Activated CD4-positive, alpha-beta T cell treated with anti-CD3 and anti-CD28 coated beads, Interleukin-2, amount 10 ng/mL, durations not matched to agents 24 days and 14 days (primary cell): ENCODE data around the gene ZNF229. TPM values are rescaled to one million over a fixed set of nuclear protein-coding genes. Genes with fewer than 3 reads are reported as not detected.
"Not testable (repeated sequence)": the region's sequence is repeated elsewhere in the genome, so short reads cannot be mapped to it uniquely, and the experiment has no call there.

ENCODE experiments used
- DNase-seq: peaks from one replicate; pipeline ENCODE4 v3.0.0; 2022
- H3K27ac Mint-ChIP-seq: one replicate; pipeline ENCODE4 v1.8.0; 2022; ENCODE audit warnings: mild to moderate bottlenecking, mixed read lengths
- H3K27me3 Mint-ChIP-seq: one replicate; pipeline ENCODE4 v1.8.0; 2022; ENCODE audit warnings: mixed read lengths
- H3K36me3 Mint-ChIP-seq: one replicate; pipeline ENCODE4 v1.8.0; 2022; ENCODE audit warnings: low read depth, mild to moderate bottlenecking, mixed read lengths
- H3K4me1 Mint-ChIP-seq: one replicate; pipeline ENCODE4 v1.8.0; 2021; ENCODE audit warnings: mixed read lengths
- H3K4me3 Mint-ChIP-seq: one replicate; pipeline ENCODE4 v1.8.0; 2022; ENCODE audit warnings: mild to moderate bottlenecking, moderate library complexity, mixed read lengths
- H3K9me3 Mint-ChIP-seq: one replicate; pipeline ENCODE4 v1.8.0; 2021; ENCODE audit warnings: mixed read lengths
- intact Hi-C: fragments of 100-400 bp; cut with micrococcal nuclease; formaldehyde crosslinking; loops from one replicate; pipeline ENCODE4 v1.15.1; 2023
- total RNA-seq: library from RNA; stranded (reverse); gene quantifications from 2 replicates; pipeline ENCODE4 v1.2.3, GENCODE V29; 2022

The ZNF229 gene
- 0.05 TPM in 1 of 2 replicates, not detected in the other for total RNA-seq

- peak within 1 kb of the TSS; percentile 29 for H3K27ac Mint-ChIP-seq
These were observed at the start of gene ZNF229 for GRCh38 chr19:44447916-44448674. TSS of gene ZNF229 (minus strand) at chr19:44448472. CDS start at chr19:44442847, 5,625 bp downstream.

DNA sequence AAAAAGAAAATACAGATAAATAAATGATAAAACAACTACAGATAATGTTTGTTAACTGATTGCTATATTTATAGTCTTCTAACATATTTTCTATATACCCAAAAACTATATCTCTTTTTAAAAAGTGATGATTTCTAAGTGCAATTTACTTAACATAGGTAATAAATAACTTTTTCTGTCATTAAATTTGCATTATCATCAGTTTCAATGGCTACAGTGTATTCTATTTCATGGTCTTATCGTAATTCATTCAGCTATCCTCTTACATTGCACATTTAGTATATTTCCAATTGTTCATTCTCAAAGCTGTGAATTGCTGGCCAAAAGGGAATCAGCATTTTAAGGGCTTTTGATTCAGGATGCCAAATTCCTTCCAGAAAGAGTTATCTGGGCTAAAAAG is 48.4 kb upstream of the ZNF229 start:
- Mint-ChIP-seq H3K4me1 (peaks cover 31% of the 10 kb centered on the region), H3K4me3 (no peak overlapping the region), H3K27me3 (no peaks in the 10 kb centered on the region), H3K27ac (no peak overlapping the region), H3K36me3 (peaks cover 87% of the 10 kb centered on the region), H3K9me3 (peaks cover 47% of the 10 kb centered on the region)
- intact Hi-C loops: no loop called here
- no peak for DNase-seq

More at GRCh38 chr19:44447916-44448674, at the start of gene ZNF229:
- peak; percentile 84 for DNase-seq
- Mint-ChIP-seq H3K36me3 (peaks cover 9% of the 10 kb centered on the region), H3K4me3 (peak within 1 kb of the TSS; percentile 76), H3K4me1 (peaks cover 3% of the 10 kb centered on the region), H3K9me3 (peaks cover 54% of the 10 kb centered on the region), H3K27me3 (no peaks in the 10 kb centered on the region)
- intact Hi-C loops: no loop called here

DNA sequence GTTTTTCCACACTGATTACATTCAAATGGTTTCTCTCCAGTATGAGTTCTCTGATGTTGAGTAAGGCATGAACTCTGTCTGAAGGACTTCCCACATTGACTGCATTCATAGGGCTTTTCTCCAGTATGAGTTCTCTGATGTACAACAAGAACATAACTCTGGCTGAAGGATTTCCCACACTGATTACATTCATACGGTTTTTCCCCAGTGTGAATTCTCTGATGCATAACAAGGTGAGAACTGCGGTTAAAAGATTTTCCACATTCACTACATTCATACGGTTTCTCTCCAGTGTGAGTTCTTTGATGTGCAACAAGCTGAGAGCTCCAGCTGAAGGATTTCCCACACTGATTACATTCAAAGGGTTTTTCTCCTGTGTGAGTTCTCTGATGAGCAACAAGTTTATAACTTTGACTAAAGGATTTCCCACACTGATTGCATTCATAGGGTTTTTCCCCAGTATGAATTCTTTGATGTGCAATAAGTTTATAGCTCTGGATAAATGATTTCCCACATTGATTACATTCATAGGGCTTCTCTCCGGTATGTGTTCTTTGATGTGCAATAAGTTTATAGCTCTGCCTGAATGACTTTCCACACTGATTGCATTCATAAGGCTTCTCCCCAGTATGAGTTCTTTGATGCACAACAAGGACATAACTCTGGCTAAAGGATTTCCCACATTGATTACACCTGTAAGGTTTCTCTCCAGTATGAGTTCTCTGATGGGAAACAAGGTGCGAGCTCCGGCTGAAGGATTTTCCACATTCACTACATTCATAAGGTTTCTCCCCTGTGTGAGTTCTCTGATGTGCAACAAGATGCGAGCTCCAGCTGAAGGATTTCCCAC is 28.5 kb upstream of the ZNF229 start:
- H3K36me3 Mint-ChIP-seq: peaks cover 82% of the 10 kb centered on the region
- no peaks in the 10 kb centered on the region for H3K4me1 Mint-ChIP-seq
- no peaks in the 10 kb centered on the region for H3K27me3 Mint-ChIP-seq
- H3K27ac Mint-ChIP-seq: peak overlapping the region; percentile 4
- DNase-seq: peak; percentile 57
- no peak overlapping the region for H3K4me3 Mint-ChIP-seq
- intact Hi-C loops: no loop called here
- peaks cover 38% of the 10 kb centered on the region for H3K9me3 Mint-ChIP-seq

DNA sequence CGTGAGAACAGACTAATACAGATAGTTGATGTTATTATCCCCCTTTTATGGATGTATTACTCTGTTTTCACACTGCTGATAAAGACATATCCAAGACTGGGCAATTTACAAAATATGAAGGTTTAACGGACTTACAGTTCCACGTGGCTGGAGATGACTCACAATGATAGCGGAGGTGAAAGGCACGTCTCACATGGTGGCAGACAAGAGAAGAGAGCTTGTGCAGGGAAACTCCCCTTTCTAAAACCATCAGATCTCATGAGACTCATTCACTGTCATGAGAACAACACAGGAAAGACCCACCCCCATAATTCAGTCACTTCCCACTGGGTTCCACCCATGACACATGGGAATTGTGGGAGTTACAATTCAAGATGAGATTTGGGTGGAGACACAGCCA is 20.5 kb upstream of the ZNF229 start:
- intact Hi-C loops, H3K27ac Mint-ChIP-seq, H3K4me3 Mint-ChIP-seq, DNase-seq, H3K4me1 Mint-ChIP-seq, H3K27me3 Mint-ChIP-seq: not testable (repeated sequence)
- H3K9me3 Mint-ChIP-seq: peaks cover 41% of the 10 kb centered on the region
- H3K36me3 Mint-ChIP-seq: peaks cover 19% of the 10 kb centered on the region

GRCh38 chr19:44462600-44463286 is 14.5 kb upstream of the ZNF229 start:
- H3K4me3 Mint-ChIP-seq, H3K27ac Mint-ChIP-seq, H3K36me3 Mint-ChIP-seq, DNase-seq, H3K4me1 Mint-ChIP-seq, intact Hi-C loops, H3K27me3 Mint-ChIP-seq: not testable (repeated sequence)
- peaks cover 34% of the 10 kb centered on the region for H3K9me3 Mint-ChIP-seq

GRCh38 chr19:44456016-44456415 is 7.7 kb upstream of the ZNF229 start:
- H3K27ac Mint-ChIP-seq, H3K4me3 Mint-ChIP-seq, DNase-seq, H3K4me1 Mint-ChIP-seq, intact Hi-C loops, H3K27me3 Mint-ChIP-seq, H3K36me3 Mint-ChIP-seq: not testable (repeated sequence)
- peaks cover 37% of the 10 kb centered on the region for H3K9me3 Mint-ChIP-seq

DNA sequence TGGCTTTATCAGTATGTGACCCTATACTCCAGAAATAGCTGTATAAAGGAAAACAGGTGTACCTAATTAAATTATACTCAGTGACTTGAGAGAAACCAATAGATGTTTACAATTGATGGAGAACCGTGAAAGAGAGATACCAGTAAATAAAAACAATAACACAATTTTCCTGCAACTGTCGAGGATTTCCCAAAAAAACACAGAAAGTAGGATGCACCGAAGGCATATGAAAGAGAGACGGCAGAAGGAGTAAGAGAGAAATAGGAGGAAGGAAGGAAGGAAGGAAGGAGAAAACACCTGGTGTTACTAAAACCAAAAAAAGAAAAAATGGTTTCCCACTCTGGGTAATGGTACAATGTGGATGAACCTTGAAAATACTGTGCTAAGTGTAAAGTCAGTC is 6.8 kb upstream of the ZNF229 start:
- intact Hi-C loops: no loop called here
- no peaks in the 10 kb centered on the region for H3K4me1 Mint-ChIP-seq
- DNase-seq: no peak
- no peak overlapping the region for H3K4me3 Mint-ChIP-seq
- peaks cover 6% of the 10 kb centered on the region for H3K36me3 Mint-ChIP-seq
- H3K27ac Mint-ChIP-seq: no peak overlapping the region
- no peaks in the 10 kb centered on the region for H3K27me3 Mint-ChIP-seq
- peaks cover 38% of the 10 kb centered on the region for H3K9me3 Mint-ChIP-seq

DNA sequence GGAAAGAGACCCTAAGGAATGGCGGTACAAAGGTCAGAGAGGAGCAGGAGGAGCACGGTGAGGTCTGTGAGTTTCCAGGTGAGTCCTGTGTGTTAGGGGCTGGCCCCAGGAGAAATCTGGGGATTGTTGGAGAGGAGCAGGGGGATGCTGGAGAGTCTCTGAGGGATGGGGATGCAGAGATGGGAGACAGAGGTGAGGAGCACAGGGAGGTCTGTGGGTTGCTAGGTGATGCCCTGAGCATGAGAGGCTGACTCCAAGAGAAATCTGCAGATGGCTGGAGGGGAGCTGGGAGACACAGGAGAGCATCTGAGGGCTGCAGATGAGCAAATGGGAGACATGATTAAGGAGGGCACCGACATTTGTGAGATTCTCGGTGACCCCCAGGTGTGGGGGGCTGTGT is 4.1 kb upstream of the ZNF229 start:
- H3K36me3 Mint-ChIP-seq: peaks cover 9% of the 10 kb centered on the region

DNA sequence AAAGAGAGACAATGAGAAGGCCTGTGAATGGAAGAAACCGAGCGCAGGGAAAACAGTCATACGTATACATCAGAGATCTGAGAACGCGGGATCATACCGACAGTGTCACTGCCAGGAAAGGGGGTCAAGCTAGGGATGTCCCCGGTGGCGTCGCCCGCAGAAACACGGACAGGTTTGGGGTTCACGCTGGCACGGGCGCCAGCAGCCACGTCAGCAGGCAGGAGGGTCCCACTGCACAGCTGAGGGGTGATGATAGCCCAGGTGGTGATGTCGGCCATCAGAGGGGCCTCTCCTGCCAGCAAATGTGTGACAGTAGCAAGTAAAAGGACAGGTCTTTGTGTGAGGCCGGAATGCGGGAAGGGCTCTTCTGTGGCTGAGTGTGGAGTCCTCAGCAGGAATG is 3.4 kb upstream of the ZNF229 start:
- DNase-seq: no peak

More for the DNA sequence above, 4.1 kb upstream of the ZNF229 start:
- H3K4me1 Mint-ChIP-seq: peaks cover 3% of the 10 kb centered on the region
- H3K4me3 Mint-ChIP-seq: no peak overlapping the region
- no peak overlapping the region for H3K27ac Mint-ChIP-seq
- peaks cover 42% of the 10 kb centered on the region for H3K9me3 Mint-ChIP-seq
- intact Hi-C loops: no loop called here
- no peaks in the 10 kb centered on the region for H3K27me3 Mint-ChIP-seq
- DNase-seq: no peak

DNA sequence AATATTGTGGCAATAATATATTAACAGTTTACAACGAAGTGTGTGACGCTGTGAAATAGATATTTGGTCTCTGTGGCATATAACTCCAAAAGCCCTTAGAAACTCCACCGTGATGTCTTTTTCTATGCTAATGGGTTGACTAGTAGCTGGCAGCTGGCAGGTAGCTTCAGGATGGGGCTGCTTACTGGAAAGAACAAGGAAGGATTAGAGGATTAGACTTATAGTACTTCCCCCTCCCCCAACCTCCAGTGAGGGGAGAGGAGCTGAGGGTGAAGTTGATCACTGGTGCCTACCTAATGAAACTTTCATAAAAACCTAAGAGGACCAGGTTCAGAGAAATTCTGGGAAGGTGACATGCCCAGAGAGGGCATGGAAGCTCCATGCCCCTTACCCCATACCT is 9.8 kb downstream of the ZNF229 start:
- intact Hi-C loops: no loop called here
- no peak overlapping the region for H3K4me3 Mint-ChIP-seq

More for the DNA sequence above, 3.4 kb upstream of the ZNF229 start:
- no peak overlapping the region for H3K4me3 Mint-ChIP-seq
- intact Hi-C loops: no loop called here
- peaks cover 3% of the 10 kb centered on the region for H3K4me1 Mint-ChIP-seq
- H3K27ac Mint-ChIP-seq: no peak overlapping the region
- H3K27me3 Mint-ChIP-seq: no peaks in the 10 kb centered on the region
- H3K9me3 Mint-ChIP-seq: peaks cover 43% of the 10 kb centered on the region
- H3K36me3 Mint-ChIP-seq: peaks cover 9% of the 10 kb centered on the region

DNA sequence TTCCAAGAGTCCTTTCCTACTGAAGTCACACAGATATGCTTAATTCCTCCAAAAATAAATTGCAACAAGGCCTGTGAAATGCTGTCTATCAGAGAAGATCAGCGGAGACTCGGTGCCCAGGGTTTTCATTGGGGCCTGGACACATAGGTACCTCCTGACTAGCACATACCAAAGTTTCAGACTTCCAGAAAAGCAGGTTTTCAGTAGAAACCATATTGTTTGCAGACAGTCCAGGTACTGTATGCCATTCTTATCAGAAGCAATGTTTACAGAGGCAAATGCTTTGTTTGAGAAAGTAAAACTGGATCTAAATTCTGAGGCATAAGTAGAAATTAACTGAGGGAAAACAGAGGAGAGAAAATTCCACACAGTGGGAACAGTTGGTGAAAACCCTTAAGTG is 12.8 kb downstream of the ZNF229 start:
- Mint-ChIP-seq H3K27ac (no peak overlapping the region), H3K4me1 (no peaks in the 10 kb centered on the region), H3K9me3 (peaks cover 42% of the 10 kb centered on the region), H3K27me3 (no peaks in the 10 kb centered on the region), H3K4me3 (no peak overlapping the region), H3K36me3 (no peaks in the 10 kb centered on the region)
- no peak for DNase-seq
- intact Hi-C loops: no loop called here

More for the DNA sequence above, 9.8 kb downstream of the ZNF229 start:
- no peaks in the 10 kb centered on the region for H3K27me3 Mint-ChIP-seq
- H3K4me1 Mint-ChIP-seq: no peaks in the 10 kb centered on the region
- no peak for DNase-seq
- H3K9me3 Mint-ChIP-seq: peaks cover 47% of the 10 kb centered on the region
- no peaks in the 10 kb centered on the region for H3K36me3 Mint-ChIP-seq
- H3K27ac Mint-ChIP-seq: no peak overlapping the region

DNA sequence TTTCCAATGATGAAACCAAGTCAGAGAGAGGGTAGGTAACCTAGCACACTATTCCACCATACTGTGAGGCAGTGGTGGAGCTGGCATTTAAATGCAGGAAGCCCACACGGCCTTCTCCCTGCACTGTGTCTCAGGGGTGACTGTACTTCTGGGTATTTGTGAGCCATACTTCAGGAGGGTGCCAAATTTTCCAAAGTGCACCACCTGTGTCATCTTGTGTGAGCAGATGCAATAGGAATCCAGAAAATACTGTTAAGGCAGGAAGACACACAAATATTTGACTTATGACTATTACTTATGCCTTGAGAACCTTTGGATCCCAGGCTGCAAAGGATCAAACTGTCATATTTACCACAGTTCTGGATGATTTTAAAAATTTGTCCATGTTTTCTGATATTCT is 17.3 kb downstream of the ZNF229 start:
- H3K9me3 Mint-ChIP-seq: peaks cover 37% of the 10 kb centered on the region

GRCh38 chr19:44415553-44415952 is 32.7 kb downstream of the ZNF229 start:
- H3K4me3 Mint-ChIP-seq, DNase-seq, H3K4me1 Mint-ChIP-seq, H3K27ac Mint-ChIP-seq, H3K27me3 Mint-ChIP-seq, intact Hi-C loops, H3K36me3 Mint-ChIP-seq: not testable (repeated sequence)
- peaks cover 24% of the 10 kb centered on the region for H3K9me3 Mint-ChIP-seq

More for the DNA sequence above, 17.3 kb downstream of the ZNF229 start:
- Mint-ChIP-seq H3K27ac (no peak overlapping the region), H3K27me3 (no peaks in the 10 kb centered on the region), H3K4me1 (no peaks in the 10 kb centered on the region), H3K4me3 (no peak overlapping the region), H3K36me3 (peaks cover 3% of the 10 kb centered on the region)
- intact Hi-C loops: no loop called here
- no peak for DNase-seq
